ENCODE measurements around the gene SPATA9.

SPATA9 gene

GRCh38 chr5:95689680-95690079 lies 6.9 kb upstream of the SPATA9 start:
- no peak overlapping the region for H3K4me3 ChIP-seq (ENCODE audit: low read length)
- no peak for DNase-seq (ENCODE audit: low read depth)
- TF ChIP-seq, protein P1, sequence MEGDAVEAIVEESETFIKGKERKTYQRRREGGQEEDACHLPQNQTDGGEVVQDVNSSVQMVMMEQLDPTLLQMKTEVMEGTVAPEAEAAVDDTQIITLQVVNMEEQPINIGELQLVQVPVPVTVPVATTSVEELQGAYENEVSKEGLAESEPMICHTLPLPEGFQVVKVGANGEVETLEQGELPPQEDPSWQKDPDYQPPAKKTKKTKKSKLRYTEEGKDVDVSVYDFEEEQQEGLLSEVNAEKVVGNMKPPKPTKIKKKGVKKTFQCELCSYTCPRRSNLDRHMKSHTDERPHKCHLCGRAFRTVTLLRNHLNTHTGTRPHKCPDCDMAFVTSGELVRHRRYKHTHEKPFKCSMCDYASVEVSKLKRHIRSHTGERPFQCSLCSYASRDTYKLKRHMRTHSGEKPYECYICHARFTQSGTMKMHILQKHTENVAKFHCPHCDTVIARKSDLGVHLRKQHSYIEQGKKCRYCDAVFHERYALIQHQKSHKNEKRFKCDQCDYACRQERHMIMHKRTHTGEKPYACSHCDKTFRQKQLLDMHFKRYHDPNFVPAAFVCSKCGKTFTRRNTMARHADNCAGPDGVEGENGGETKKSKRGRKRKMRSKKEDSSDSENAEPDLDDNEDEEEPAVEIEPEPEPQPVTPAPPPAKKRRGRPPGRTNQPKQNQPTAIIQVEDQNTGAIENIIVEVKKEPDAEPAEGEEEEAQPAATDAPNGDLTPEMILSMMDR (conservative IDR thresholded peaks at IDR 0.05; ENCODE audit: low read length): no peak

GRCh38 chr5:95686651-95687050 lies 3.9 kb upstream of the SPATA9 start:
- no peak overlapping the region for H3K4me3 ChIP-seq (ENCODE audit: low read length)
- DNase-seq (ENCODE audit: low read depth): no peak
- TF ChIP-seq, protein P1 (conservative IDR thresholded peaks at IDR 0.05; ENCODE audit: low read length): no peak

DNA sequence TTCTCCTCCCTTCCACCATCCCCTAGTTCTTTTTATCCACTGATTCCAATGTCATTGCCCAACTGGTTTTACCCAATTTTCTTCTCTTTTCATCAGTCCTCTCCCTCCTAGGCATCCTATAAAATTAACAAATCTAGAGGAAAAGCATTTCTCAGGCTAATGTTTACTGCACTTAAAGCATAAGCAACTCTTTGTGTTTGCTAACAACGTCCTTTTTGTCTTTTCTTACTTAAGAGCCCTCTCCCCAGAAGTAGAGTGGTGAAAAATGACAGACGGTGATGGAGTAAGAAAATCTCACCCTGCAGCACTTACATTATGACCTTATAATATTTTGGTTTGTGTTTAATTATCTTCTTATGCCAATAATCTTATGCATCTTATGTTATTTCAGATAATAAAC lies 1.6 kb upstream of the SPATA9 start:
- H3K4me3 ChIP-seq (ENCODE audit: low read length): no peak overlapping the region
- DNase-seq (ENCODE audit: low read depth): no peak
- TF ChIP-seq, protein P1 (conservative IDR thresholded peaks at IDR 0.05; ENCODE audit: low read length): no peak

DNA sequence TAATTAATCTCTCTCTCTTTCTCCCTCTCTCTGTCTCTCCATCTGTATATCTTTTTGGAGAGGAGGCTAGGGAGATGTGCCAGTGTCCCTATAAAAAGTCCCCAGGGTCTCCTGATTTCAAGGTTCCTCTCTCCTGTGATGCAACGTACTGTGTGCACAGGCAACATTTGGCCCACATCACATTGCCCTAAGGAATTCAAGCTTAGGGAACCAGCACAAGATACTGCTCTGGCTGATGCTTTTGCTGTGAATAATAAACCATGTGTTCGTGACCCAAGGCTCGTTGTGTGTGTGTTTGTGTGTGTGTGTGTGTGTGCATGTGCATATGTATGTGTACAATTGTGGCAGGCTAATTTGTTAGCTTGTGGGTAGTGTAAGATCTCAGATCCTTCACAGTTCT lies 9.7 kb downstream of the SPATA9 start:
- peak; percentile 75 for DNase-seq (ENCODE audit: low read depth)
- TF ChIP-seq, protein P1 (conservative IDR thresholded peaks at IDR 0.05; ENCODE audit: low read length): no peak

DNA sequence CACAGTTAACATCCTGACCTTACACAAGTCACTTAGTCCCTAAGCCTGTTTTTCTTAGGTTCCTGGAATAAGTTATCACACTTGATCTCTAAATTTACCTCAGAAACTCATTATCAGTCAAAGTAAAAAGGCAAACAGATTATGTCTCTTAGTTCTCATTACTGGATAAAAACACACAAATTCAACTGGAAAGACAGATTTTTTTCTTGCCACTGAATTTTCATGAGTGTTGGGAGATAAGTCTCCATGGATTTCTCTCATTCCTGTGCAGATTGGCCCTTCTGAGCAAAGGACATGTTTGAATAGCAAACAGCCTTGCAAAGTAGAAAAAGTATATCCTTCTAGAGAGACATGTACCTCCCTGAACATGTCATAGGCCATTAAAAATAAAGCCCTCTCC lies 10.2 kb downstream of the SPATA9 start:
- H3K4me3 ChIP-seq (ENCODE audit: low read length): no peak overlapping the region
- no peak for DNase-seq (ENCODE audit: low read depth)
- TF ChIP-seq, protein P1 (conservative IDR thresholded peaks at IDR 0.05; ENCODE audit: low read length): no peak

More for the DNA sequence above, 9.7 kb downstream of the SPATA9 start:
- H3K4me3 ChIP-seq (ENCODE audit: low read length): no peak overlapping the region

DNA sequence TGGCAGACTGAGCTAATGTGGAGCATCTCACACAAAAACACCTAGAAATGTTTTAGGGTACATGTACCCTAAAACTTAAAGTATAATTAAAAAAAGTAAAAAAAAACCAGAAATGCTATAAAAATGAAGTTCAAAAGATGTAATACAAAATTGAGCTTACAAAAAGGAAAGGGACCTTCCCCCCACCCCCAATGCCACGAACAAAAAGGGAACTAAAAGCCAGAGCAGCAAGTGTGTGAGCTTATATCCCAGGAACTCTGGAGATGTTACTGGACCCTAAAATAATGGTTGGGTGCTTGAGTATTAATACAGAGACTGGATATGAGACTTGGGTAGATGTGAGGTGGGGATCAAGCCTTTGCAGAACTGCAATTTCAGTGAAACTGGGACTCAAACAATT lies 11.0 kb downstream of the SPATA9 start:
- no peak overlapping the region for H3K4me3 ChIP-seq (ENCODE audit: low read length)
- TF ChIP-seq, protein P1 (conservative IDR thresholded peaks at IDR 0.05; ENCODE audit: low read length): no peak
- no peak for DNase-seq (ENCODE audit: low read depth)

DNA sequence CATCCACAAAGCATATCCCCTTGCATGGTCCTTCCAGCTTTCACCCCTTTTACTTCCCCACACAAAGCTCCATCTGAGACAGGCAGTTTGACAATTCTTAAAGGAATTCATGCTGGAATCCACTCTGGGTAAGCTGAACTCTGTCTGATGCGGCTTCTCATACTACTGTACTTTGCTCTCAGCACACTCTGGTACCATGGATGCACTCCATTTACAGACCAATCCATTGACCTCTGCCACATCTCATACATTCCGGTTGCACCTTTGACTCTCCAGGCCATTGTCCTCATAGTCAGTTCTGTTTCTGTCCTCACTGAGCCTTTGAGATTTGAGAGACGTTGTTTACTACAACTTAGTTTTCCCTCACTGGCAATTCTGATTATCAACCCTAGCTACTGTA lies 12.2 kb downstream of the SPATA9 start:
- H3K4me3 ChIP-seq (ENCODE audit: low read length): no peak overlapping the region
- TF ChIP-seq, protein P1 (conservative IDR thresholded peaks at IDR 0.05; ENCODE audit: low read length): no peak
- DNase-seq (ENCODE audit: low read depth): peak; percentile 23
